PC-9 (cell line): Measurements from ENCODE around the gene NUB1. TPM values are rescaled to one million over a fixed set of nuclear protein-coding genes. Genes with fewer than 3 reads are reported as not detected.

Experiments used
- BruUV-seq: library from RNA; stranded (reverse); fragments of 400-500 nt; replicated peaks from 2 replicates; lab custom pipeline; 2021; lab: Mats Ljungman, UMichigan
- CTCF ChIA-PET: fragments of 300-600 bp; sonication (Branson Sonifier 250); formaldehyde crosslinking; loops from one replicate; lab custom pipeline; 2022; ENCODE audit warnings: antibody characterized with exemption; lab: Charles Lee
- POLR2A ChIA-PET: fragments of 300-600 bp; sonication (Branson Sonifier 250); formaldehyde crosslinking; loops from one replicate; lab custom pipeline; 2022; ENCODE audit warnings: antibody characterized with exemption; ENCODE audit not compliant: unreplicated experiment; lab: Charles Lee
- DNase-seq, 2 experiments: peaks; one replicate each; pipeline versions ENCODE4 v3.0.0 to v3.0.0-alpha.2; 2015 to 2022; ENCODE audit warnings: mixed read lengths in 1 of 2
- H2AFZ ChIP-seq: fragments of 200-600 bp; sonication (generic); 2 replicates; pipeline ENCODE4 v1.8.1; 2017; ENCODE audit warnings: antibody characterized with exemption
- H3F3A ChIP-seq: fragments of 200-600 bp; sonication (generic); 2 replicates; pipeline ENCODE4 v1.8.1; 2017; ENCODE audit warnings: antibody characterized with exemption, mild to moderate bottlenecking, low read depth; ENCODE audit not compliant: insufficient read depth
- H3K27ac ChIP-seq: fragments of 200-600 bp; sonication (generic); 2 replicates; pipeline ENCODE4 v1.6.1; 2016; ENCODE audit warnings: mixed run types
- H3K27me3 ChIP-seq: fragments of 200-600 bp; sonication (generic); 2 replicates; pipeline ENCODE4 v1.6.1; 2016; ENCODE audit warnings: low read depth, mixed run types; ENCODE audit not compliant: insufficient read depth
- H3K36me3 ChIP-seq: fragments of 200-600 bp; sonication (generic); 2 replicates; pipeline ENCODE4 v1.6.1; 2016; ENCODE audit warnings: low read depth, mixed run types
- H3K4me1 ChIP-seq: fragments of 200-600 bp; sonication (generic); replicated peaks from 2 replicates; pipeline ENCODE4 v1.6.1; 2016; ENCODE audit warnings: mixed run types; ENCODE audit not compliant: insufficient read depth
- H3K4me2 ChIP-seq: fragments of 200-600 bp; sonication (generic); 2 replicates; pipeline ENCODE4 v1.6.1; 2017; ENCODE audit warnings: mixed run types
- H3K4me3 ChIP-seq: fragments of 200-600 bp; sonication (generic); 2 replicates; pipeline ENCODE4 v1.6.1; 2016; ENCODE audit warnings: mixed run types
- H3K79me2 ChIP-seq: fragments of 200-600 bp; sonication (generic); 2 replicates; pipeline ENCODE4 v1.6.1; 2017; ENCODE audit warnings: low read depth, mixed run types
- H3K9me2 ChIP-seq: fragments of 200-600 bp; sonication (generic); 2 replicates; pipeline ENCODE4 v1.8.1; 2017; ENCODE audit warnings: mild to moderate bottlenecking; ENCODE audit not compliant: insufficient read depth
- H3K9me3 ChIP-seq: fragments of 200-600 bp; sonication (generic); 2 replicates; pipeline ENCODE4 v1.8.1; 2016; ENCODE audit warnings: low read depth; ENCODE audit not compliant: insufficient read depth
- H4K20me1 ChIP-seq: fragments of 200-600 bp; sonication (generic); 2 replicates; pipeline ENCODE4 v1.8.1; 2017; ENCODE audit not compliant: insufficient read depth
- EZH2 ChIP-seq: fragments of 200-600 bp; sonication (generic); IDR thresholded peaks from 2 replicates; pipeline ENCODE4 v1.8.0; 2017; ENCODE audit warnings: antibody characterized with exemption, low read depth
- intact Hi-C: fragments of 100-400 bp; cut with micrococcal nuclease; formaldehyde crosslinking; loops from one replicate; pipeline ENCODE4 v1.10.0; 2022; ENCODE audit not compliant: unreplicated experiment
- total RNA-seq: library from RNA; stranded (reverse); gene quantifications from 2 replicates; pipeline ENCODE4 v1.2.3, GENCODE V29; 2021
- TF ChIP-seq, protein P1 (sequence below): fragments of 200-600 bp; sonication (generic); conservative IDR thresholded peaks from 2 replicates; pipeline ENCODE4 v1.6.1; 2017; ENCODE audit warnings: mixed run types, antibody characterized with exemption, mild to moderate bottlenecking, moderate library complexity

Gene NUB1
- total RNA-seq, 1 experiment from 2014 or later: 80.6 TPM

GRCh38 chr7:151336027-151336708, 5.4 kb upstream of the NUB1 start:
- Histone ChIP-seq H3K9me3 (no peaks in the 10 kb centered on the region), H3K9me2 (no peaks in the 10 kb centered on the region), H3K4me3 (no peak overlapping the region), H3K79me2 (no peaks in the 10 kb centered on the region), H3F3A (peaks cover 3% of the 10 kb centered on the region; the same call in 1 of the 2 replicates), H3K27ac (no peak overlapping the region), H3K36me3 (no peaks in the 10 kb centered on the region), H4K20me1 (no peaks in the 10 kb centered on the region), H2AFZ (no peak overlapping the region), H3K4me1 (no peaks in the 10 kb centered on the region; the same call in 1 of the 2 replicates), H3K4me2 (no peak overlapping the region), H3K27me3 (no peaks in the 10 kb centered on the region)
- intact Hi-C loops: no loop called here
- ChIA-PET POLR2A (interaction anchor here (0.6 kb wide), 1 partner anchor 172 kb away, joined by 4 read pairs; no protein-coding TSS in a partner anchor), CTCF (no interaction called here)
- no peak for DNase-seq
- BruUV-seq: no TSS peak
- TF ChIP-seq, protein P1, sequence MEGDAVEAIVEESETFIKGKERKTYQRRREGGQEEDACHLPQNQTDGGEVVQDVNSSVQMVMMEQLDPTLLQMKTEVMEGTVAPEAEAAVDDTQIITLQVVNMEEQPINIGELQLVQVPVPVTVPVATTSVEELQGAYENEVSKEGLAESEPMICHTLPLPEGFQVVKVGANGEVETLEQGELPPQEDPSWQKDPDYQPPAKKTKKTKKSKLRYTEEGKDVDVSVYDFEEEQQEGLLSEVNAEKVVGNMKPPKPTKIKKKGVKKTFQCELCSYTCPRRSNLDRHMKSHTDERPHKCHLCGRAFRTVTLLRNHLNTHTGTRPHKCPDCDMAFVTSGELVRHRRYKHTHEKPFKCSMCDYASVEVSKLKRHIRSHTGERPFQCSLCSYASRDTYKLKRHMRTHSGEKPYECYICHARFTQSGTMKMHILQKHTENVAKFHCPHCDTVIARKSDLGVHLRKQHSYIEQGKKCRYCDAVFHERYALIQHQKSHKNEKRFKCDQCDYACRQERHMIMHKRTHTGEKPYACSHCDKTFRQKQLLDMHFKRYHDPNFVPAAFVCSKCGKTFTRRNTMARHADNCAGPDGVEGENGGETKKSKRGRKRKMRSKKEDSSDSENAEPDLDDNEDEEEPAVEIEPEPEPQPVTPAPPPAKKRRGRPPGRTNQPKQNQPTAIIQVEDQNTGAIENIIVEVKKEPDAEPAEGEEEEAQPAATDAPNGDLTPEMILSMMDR: no peak
- TF ChIP-seq EZH2: no peak

- Histone ChIP-seq H3K79me2 (peaks cover 4% of the 10 kb centered on the region), H2AFZ (no peak overlapping the region), H3K4me2 (no peak overlapping the region), H3K9me3 (no peaks in the 10 kb centered on the region), H3K4me3 (no peak overlapping the region), H3K36me3 (no peaks in the 10 kb centered on the region), H3K4me1 (no peaks in the 10 kb centered on the region; the same call in 1 of the 2 replicates), H3F3A (peaks cover 3% of the 10 kb centered on the region; the same call in 1 of the 2 replicates), H4K20me1 (no peaks in the 10 kb centered on the region), H3K9me2 (no peaks in the 10 kb centered on the region), H3K27ac (no peak overlapping the region), H3K27me3 (no peaks in the 10 kb centered on the region)
- POLR2A ChIA-PET: no interaction called here
- CTCF ChIA-PET: no interaction called here
- no peak for DNase-seq
- no TSS peak for BruUV-seq
- TF ChIP-seq EZH2: no peak
- TF ChIP-seq, protein P1: no peak
- intact Hi-C loops: no loop called here
Measured at GRCh38 chr7:151337346-151337745, 4.3 kb upstream of the NUB1 start.

DNA sequence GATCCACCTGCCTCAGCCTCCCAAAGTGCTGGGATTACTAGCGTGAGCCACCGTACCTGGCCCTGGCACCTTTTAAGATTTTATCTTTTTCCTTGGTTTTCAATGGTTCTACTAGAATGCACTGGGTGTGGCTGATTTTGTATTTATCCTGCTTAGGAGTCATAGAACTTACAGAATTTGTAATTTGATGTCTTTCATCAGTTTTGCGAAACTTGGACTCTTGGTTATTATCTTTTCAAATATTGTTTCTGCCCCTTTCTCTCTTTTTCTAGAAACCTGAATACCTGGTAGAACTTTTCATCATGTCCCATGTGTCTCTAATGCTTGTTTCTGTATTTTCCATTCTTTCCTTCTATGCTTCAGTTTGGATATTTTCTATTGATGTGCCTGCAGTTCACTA, 2.8 kb upstream of the NUB1 start:
- Histone ChIP-seq H3F3A (peaks cover 3% of the 10 kb centered on the region; the same call in 1 of the 2 replicates), H4K20me1 (0 out of 2 replicates have a peak, but pooled peaks cover 10% of the 10 kb centered on the region), H3K9me3 (no peaks in the 10 kb centered on the region), H3K79me2 (peaks cover 19% of the 10 kb centered on the region), H2AFZ (no peak overlapping the region), H3K4me3 (no peak overlapping the region), H3K4me1 (peaks cover 9% of the 10 kb centered on the region), H3K36me3 (no peaks in the 10 kb centered on the region), H3K4me2 (no peak overlapping the region), H3K27ac (no peak overlapping the region), H3K27me3 (no peaks in the 10 kb centered on the region), H3K9me2 (no peaks in the 10 kb centered on the region)
- DNase-seq: no peak
- CTCF ChIA-PET: no interaction called here
- no TSS peak for BruUV-seq
- TF ChIP-seq, protein P1: no peak
- TF ChIP-seq EZH2: no peak
- intact Hi-C loops: no loop called here
- POLR2A ChIA-PET: no interaction called here
